Neuronal stem cell (in vitro differentiated cells): ENCODE results near the gene ELAVL4.

Experiments
- DNase-seq: peaks from one replicate; pipeline ENCODE4 v3.0.0-alpha.2; 2013; ENCODE audit warnings: low spot score
- H2AFZ ChIP-seq: one replicate; pipeline ENCODE4 v1.6.1; 2013; ENCODE audit warnings: mild to moderate bottlenecking, low read length, inconsistent platforms
- H2AK5ac ChIP-seq: 2 replicates; pipeline ENCODE4 v1.6.1; 2013; ENCODE audit warnings: low read depth, mild to moderate bottlenecking, inconsistent platforms, low read length, moderate library complexity, mixed read lengths
- H2BK120ac ChIP-seq: 2 replicates; pipeline ENCODE4 v1.6.1; 2013; ENCODE audit warnings: low read depth, mild to moderate bottlenecking, inconsistent platforms, low read length, moderate library complexity, mixed read lengths
- H2BK12ac ChIP-seq: one replicate; pipeline ENCODE4 v1.6.1; 2013; ENCODE audit warnings: low read length, inconsistent platforms
- H2BK15ac ChIP-seq: 2 replicates; pipeline ENCODE4 v1.6.1; 2013; ENCODE audit warnings: mild to moderate bottlenecking, low read length, inconsistent platforms, mixed read lengths
- H2BK5ac ChIP-seq: one replicate; pipeline ENCODE4 v1.6.1; 2013; ENCODE audit warnings: inconsistent platforms, mild to moderate bottlenecking, low read length, moderate library complexity
- H3K14ac ChIP-seq: one replicate; pipeline ENCODE4 v1.6.1; 2013; ENCODE audit warnings: low read length, inconsistent platforms
- H3K18ac ChIP-seq: 2 replicates; pipeline ENCODE4 v1.6.1; 2013; ENCODE audit warnings: low read length, inconsistent platforms
- H3K23ac ChIP-seq: 2 replicates; pipeline ENCODE4 v1.6.1; 2013; ENCODE audit warnings: low read depth, mild to moderate bottlenecking, mixed read lengths, low read length, inconsistent platforms; ENCODE audit not compliant: poor library complexity
- H3K27ac ChIP-seq: replicated peaks from 3 replicates; pipeline ENCODE4 v1.5.1; 2013; ENCODE audit warnings: low read length, inconsistent platforms
- H3K27me3 ChIP-seq, 3 experiments: 2 replicates each; pipeline ENCODE4 v1.6.1; 2013; ENCODE audit warnings: low read length in 3 of 3, mild to moderate bottlenecking in 2 of 3, inconsistent platforms in 1 of 3, low read depth in 1 of 3, mixed read lengths in 1 of 3, moderate library complexity in 1 of 3; ENCODE audit not compliant: control insufficient read depth in 3 of 3, insufficient read depth in 3 of 3
- H3K36me3 ChIP-seq, 2 donors: replicated peaks in 1 of 2; 2 replicates each; pipeline ENCODE4 v1.6.1; 2013; ENCODE audit warnings: low read length in 2 of 2; ENCODE audit not compliant: control insufficient read depth in 2 of 2, insufficient read depth in 2 of 2
- H3K4ac ChIP-seq: 2 replicates; pipeline ENCODE4 v1.6.1; 2013; ENCODE audit warnings: inconsistent platforms, mild to moderate bottlenecking, low read length, moderate library complexity
- H3K4me1 ChIP-seq, 2 donors: 1 replicate in 1 of 2; 2 replicates in 1 of 2; pipeline ENCODE4 v1.6.1; 2013; ENCODE audit warnings: low read length in 2 of 2, low read depth in 1 of 2; ENCODE audit not compliant: control insufficient read depth in 2 of 2, insufficient read depth in 1 of 2
- H3K4me2 ChIP-seq: one replicate; pipeline ENCODE4 v1.6.1; 2013; ENCODE audit warnings: mild to moderate bottlenecking, low read length, inconsistent platforms; ENCODE audit not compliant: insufficient read depth, poor library complexity, severe bottlenecking
- H3K4me3 ChIP-seq, 2 donors: 2 replicates each; pipeline ENCODE4 v1.5.1; 2013; ENCODE audit warnings: low read length in 2 of 2, mild to moderate bottlenecking in 2 of 2, inconsistent platforms in 1 of 2, moderate library complexity in 1 of 2
- H3K79me1 ChIP-seq: one replicate; pipeline ENCODE4 v1.6.1; 2013; ENCODE audit warnings: low read depth, mild to moderate bottlenecking, inconsistent platforms, low read length, moderate library complexity
- H3K9ac ChIP-seq: one replicate; pipeline ENCODE4 v1.6.1; 2013; ENCODE audit warnings: mild to moderate bottlenecking, low read depth, low read length, inconsistent platforms; ENCODE audit not compliant: poor library complexity
- H3K9me3 ChIP-seq, 2 donors: replicated peaks in 1 of 2; 2 replicates each; pipeline versions ENCODE3 to v1.6.1; 2013; ENCODE audit warnings: low read length in 2 of 2, mild to moderate bottlenecking in 2 of 2, inconsistent platforms in 1 of 2, low read depth in 1 of 2, mixed read lengths in 1 of 2, moderate library complexity in 1 of 2; ENCODE audit not compliant: control insufficient read depth in 2 of 2, insufficient read depth in 1 of 2
- H4K8ac ChIP-seq: one replicate; pipeline ENCODE4 v1.6.1; 2013; ENCODE audit warnings: low read depth, mild to moderate bottlenecking, inconsistent platforms, low read length, moderate library complexity
- H4K91ac ChIP-seq: one replicate; pipeline ENCODE4 v1.6.1; 2013; ENCODE audit warnings: low read length, low read depth, mild to moderate bottlenecking, inconsistent platforms; ENCODE audit not compliant: poor library complexity
- WGBS, 2 donors: extraction: QIAGEN DNeasy Blood & Tissue Kit; methylation state at CpG; one replicate each; pipeline ENCODE4 v1.1.7; 2013; ENCODE audit warnings: missing lambda C conversion rate in 2 of 2, mixed read lengths in 1 of 2; ENCODE audit not compliant: insufficient read length in 2 of 2, insufficient replicate concordance in 1 of 2; ENCODE audit errors: extremely low coverage in 2 of 2; 5-methylcytosine and 5-hydroxymethylcytosine counted together

ELAVL4 gene

DNA sequence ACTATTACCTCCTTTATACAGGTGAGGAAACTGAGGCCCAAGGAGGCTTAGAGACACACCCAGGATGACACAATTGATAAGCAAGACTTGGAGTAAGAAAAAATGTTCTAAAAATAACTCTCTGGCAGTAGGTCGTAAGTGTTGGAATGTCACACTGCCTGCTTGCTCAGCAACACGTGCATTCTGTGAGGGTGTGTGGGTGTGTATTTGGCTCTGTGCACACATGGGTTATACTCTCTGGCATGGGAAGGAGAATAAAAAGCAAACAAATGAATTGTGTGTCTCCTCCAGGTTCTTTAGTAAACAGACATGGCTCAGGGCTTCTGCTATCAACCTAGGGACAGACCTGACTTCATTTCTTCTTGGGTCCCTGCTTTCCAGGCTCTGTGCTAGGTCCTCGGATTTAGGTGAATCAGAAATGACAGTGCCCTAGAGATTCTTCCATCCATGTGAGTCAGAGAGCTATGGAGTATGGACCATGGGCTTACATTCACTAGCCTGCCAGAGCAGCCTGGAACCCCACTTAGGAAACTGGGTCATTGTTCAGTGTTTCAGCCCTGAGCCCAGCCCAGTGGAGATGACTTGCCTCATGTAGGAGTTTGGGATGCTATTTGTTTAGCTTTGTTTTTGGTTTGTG is 72.4 kb downstream of the ELAVL4 start:
- Histone ChIP-seq H3K14ac (no peak overlapping the region), H3K9me3 (no peaks in the 10 kb centered on the region), H3K36me3 (no peaks in the 10 kb centered on the region), H3K79me1 (no peaks in the 10 kb centered on the region), H3K4ac (no peak overlapping the region), H3K27me3 (no peaks in the 10 kb centered on the region), H4K91ac (no peak overlapping the region), H3K4me2 (no peak overlapping the region), H2AFZ (no peak overlapping the region), H3K4me3 (no peak overlapping the region), H2AK5ac (no peak overlapping the region), H2BK15ac (no peak overlapping the region), H3K9ac (no peak overlapping the region), H2BK12ac (no peak overlapping the region), H3K18ac (no peak overlapping the region), H3K23ac (no peak overlapping the region), H4K8ac (no peak overlapping the region), H2BK5ac (no peak overlapping the region), H2BK120ac (no peak overlapping the region), H3K27ac (no peak overlapping the region), H3K4me1 (peaks cover 0 to 5% of the 10 kb centered on the region in 2 donors)
- WGBS, 2 donors: no CpG with 5 or more reads among the region's 3 CpGs
- DNase-seq: no peak

GRCh38 chr1:50183378-50184133 is 74.8 kb downstream of the ELAVL4 start:
- Histone ChIP-seq H3K4me1 (peaks cover 0 to 2% of the 10 kb centered on the region in 2 donors), H3K9ac (no peak overlapping the region), H3K9me3 (no peaks in the 10 kb centered on the region), H3K4me3 (no peak overlapping the region), H3K27me3 (no peaks in the 10 kb centered on the region), H2BK12ac (no peak overlapping the region), H2BK15ac (no peak overlapping the region), H4K91ac (no peak overlapping the region), H3K4ac (no peak overlapping the region), H3K18ac (no peak overlapping the region), H4K8ac (no peak overlapping the region), H3K4me2 (no peak overlapping the region), H3K36me3 (no peaks in the 10 kb centered on the region), H3K14ac (no peak overlapping the region), H2AK5ac (no peak overlapping the region), H3K23ac (no peak overlapping the region), H3K79me1 (no peaks in the 10 kb centered on the region), H2BK5ac (no peak overlapping the region), H3K27ac (no peak overlapping the region), H2AFZ (no peak overlapping the region), H2BK120ac (no peak overlapping the region)
- no CpG with 5 or more reads among the region's 12 CpGs for WGBS, 2 donors
- DNase-seq: no peak

DNA sequence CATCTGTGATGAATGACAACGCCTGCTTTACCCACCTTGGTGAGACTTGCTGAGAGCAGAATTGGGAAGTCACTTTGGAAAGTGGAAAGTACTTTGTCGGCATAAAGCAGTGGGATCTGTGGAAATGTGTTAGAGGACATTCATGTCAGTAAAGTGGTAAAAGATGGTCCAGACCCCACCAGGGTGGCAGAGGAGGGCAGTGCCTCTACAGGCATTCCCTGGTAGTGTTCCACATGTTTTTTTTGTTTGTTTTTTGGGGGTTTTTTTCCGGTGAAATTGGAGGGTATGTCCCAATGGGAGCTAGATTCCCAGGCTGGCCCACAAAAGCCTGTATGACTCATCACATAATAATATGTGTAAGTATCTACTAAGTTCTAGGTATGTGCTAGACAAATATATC is 80.6 kb downstream of the ELAVL4 start:
- H3K9me3 ChIP-seq: no peaks in the 10 kb centered on the region
- no peaks in the 10 kb centered on the region for H3K27me3 ChIP-seq
- DNase-seq: no peak
- H2BK5ac ChIP-seq: no peak overlapping the region
- no peak overlapping the region for H2AFZ ChIP-seq
- H4K8ac ChIP-seq: no peak overlapping the region
- no peak overlapping the region for H2BK12ac ChIP-seq
- H3K4me1 ChIP-seq: no peaks in the 10 kb centered on the region
- no peak overlapping the region for H3K14ac ChIP-seq
- no peaks in the 10 kb centered on the region for H3K79me1 ChIP-seq
- H2BK120ac ChIP-seq: no peak overlapping the region
- H2BK15ac ChIP-seq: no peak overlapping the region
- no peak overlapping the region for H3K23ac ChIP-seq
- H3K27ac ChIP-seq: no peak overlapping the region
- no peak overlapping the region for H3K4me2 ChIP-seq
- no peak overlapping the region for H4K91ac ChIP-seq
- no peak overlapping the region for H3K18ac ChIP-seq
- WGBS, 2 donors: no CpG with 5 or more reads among the region's 3 CpGs
- no peak overlapping the region for H3K4ac ChIP-seq
- H3K36me3 ChIP-seq: no peaks in the 10 kb centered on the region
- H3K4me3 ChIP-seq: no peak overlapping the region
- no peak overlapping the region for H3K9ac ChIP-seq
- no peak overlapping the region for H2AK5ac ChIP-seq

DNA sequence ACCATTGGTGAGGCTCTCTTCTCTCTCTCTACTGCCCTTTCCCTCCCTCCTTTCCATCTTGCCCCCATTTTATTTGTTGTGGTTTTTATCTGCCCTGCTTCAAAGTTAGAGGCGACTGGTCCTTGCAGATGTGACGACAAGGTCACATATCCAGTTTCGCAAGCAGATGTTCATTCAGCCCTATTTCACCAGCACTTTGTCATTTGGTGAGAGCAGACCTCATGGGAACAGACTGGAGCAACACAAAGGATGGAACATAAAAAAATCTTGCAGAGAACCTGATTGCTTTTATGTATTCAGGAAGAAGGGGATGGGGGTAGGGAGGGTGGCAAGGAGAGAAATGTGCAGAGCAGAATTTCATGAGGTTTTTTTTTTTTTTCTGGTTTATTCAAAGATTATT is 84.3 kb downstream of the ELAVL4 start:
- H3K79me1 ChIP-seq: no peaks in the 10 kb centered on the region
- no peak for DNase-seq
- no peak overlapping the region for H2BK120ac ChIP-seq
- no peak overlapping the region for H2AFZ ChIP-seq
- no peak overlapping the region for H2BK5ac ChIP-seq
- no peak overlapping the region for H3K23ac ChIP-seq
- no CpG with 5 or more reads among the region's 3 CpGs for WGBS, 2 donors
- no peak overlapping the region for H3K4me3 ChIP-seq
- no peak overlapping the region for H3K27ac ChIP-seq
- H2BK12ac ChIP-seq: no peak overlapping the region
- no peak overlapping the region for H4K91ac ChIP-seq
- H3K4me1 ChIP-seq: no peaks in the 10 kb centered on the region
- H2AK5ac ChIP-seq: no peak overlapping the region
- no peaks in the 10 kb centered on the region for H3K36me3 ChIP-seq
- H3K4ac ChIP-seq: no peak overlapping the region
- no peak overlapping the region for H2BK15ac ChIP-seq
- no peaks in the 10 kb centered on the region for H3K9me3 ChIP-seq
- no peaks in the 10 kb centered on the region for H3K27me3 ChIP-seq
- H3K9ac ChIP-seq: no peak overlapping the region
- H4K8ac ChIP-seq: no peak overlapping the region
- no peak overlapping the region for H3K4me2 ChIP-seq
- H3K18ac ChIP-seq: no peak overlapping the region
- no peak overlapping the region for H3K14ac ChIP-seq
